Stomach (tissue), 4 donors: ENCODE measurements around the gene MCRIP1.

Source experiments
- EP300 ChIP-seq: sonication (generic); formaldehyde crosslinking; IDR thresholded peaks from one replicate; pipeline ENCODE4 v1.6.1; 2017; ENCODE audit warnings: antibody characterized with exemption
- POLR2A ChIP-seq, 4 donors: fragments of 450-650 bp; IDR thresholded peaks; one replicate each; pipeline ENCODE4 v1.6.1; 2016; ENCODE audit warnings: antibody characterized with exemption in 4 of 4, control low read depth in 2 of 4, mild to moderate bottlenecking in 1 of 4, moderate library complexity in 1 of 4
- POLR2AphosphoS5 ChIP-seq, 3 donors: sonication (generic); formaldehyde crosslinking; IDR thresholded peaks; one replicate each; pipeline ENCODE4 v1.6.1; 2016; ENCODE audit warnings: antibody characterized with exemption in 3 of 3
- TF ChIP-seq, protein P1 (sequence below), 7 experiments: fragments of 450-650 bp in 4 of 7; fragments of 200-600 bp in 3 of 7; sonication (generic) in 3 of 7; IDR thresholded peaks; one replicate each; pipeline ENCODE4 v1.5.1; 2016 to 2019; ENCODE audit warnings: antibody characterized with exemption in 7 of 7, control low read depth in 2 of 7, mild to moderate bottlenecking in 1 of 7

DNA sequence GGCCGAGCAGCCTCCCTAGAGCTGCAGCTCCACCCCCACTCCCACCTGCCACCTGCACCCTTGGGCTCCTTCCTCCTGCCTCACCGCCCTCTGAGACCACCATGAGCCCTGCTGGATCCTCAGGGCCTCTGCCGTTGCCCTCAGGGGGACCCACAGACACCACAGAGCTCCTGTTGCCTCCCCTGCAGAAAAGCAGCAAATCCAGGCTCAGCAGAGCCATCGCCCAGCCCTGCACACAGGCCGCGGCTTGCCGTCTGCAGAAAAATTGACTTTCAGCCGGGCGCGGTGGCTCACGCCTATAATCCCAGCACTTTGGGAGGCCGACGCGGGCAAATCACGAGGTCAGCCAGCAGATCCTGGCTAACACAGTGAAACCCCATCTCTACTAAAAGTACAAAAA, 8.8 kb upstream of the MCRIP1 start:
- TF ChIP-seq, protein P1, sequence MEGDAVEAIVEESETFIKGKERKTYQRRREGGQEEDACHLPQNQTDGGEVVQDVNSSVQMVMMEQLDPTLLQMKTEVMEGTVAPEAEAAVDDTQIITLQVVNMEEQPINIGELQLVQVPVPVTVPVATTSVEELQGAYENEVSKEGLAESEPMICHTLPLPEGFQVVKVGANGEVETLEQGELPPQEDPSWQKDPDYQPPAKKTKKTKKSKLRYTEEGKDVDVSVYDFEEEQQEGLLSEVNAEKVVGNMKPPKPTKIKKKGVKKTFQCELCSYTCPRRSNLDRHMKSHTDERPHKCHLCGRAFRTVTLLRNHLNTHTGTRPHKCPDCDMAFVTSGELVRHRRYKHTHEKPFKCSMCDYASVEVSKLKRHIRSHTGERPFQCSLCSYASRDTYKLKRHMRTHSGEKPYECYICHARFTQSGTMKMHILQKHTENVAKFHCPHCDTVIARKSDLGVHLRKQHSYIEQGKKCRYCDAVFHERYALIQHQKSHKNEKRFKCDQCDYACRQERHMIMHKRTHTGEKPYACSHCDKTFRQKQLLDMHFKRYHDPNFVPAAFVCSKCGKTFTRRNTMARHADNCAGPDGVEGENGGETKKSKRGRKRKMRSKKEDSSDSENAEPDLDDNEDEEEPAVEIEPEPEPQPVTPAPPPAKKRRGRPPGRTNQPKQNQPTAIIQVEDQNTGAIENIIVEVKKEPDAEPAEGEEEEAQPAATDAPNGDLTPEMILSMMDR (IDR thresholded peaks at IDR 0.05) = no peak
- TF ChIP-seq POLR2AphosphoS5 (IDR thresholded peaks at IDR 0.05) = no peak
- TF ChIP-seq POLR2A (IDR thresholded peaks at IDR 0.05) = no peak
- no peak for TF ChIP-seq EP300
